Spleen (tissue), 11 donors: ENCODE data around the gene SCRN1. TPM values are rescaled to one million over a fixed set of nuclear protein-coding genes. Genes with fewer than 3 reads are reported as not detected.

Experiments
- DNase-seq: peaks from one replicate; pipeline ENCODE4 v3.0.0-alpha.2; 2020
- H3K27ac ChIP-seq, 8 donors: fragments of 200-600 bp; sonication (generic) in 7 of 8; 1 replicate in 4 of 8; 2 replicates in 4 of 8; pipeline versions ENCODE4 v1.5.0 to v1.8.0; 2016 to 2021; ENCODE audit warnings: inconsistent platforms in 4 of 8, mild to moderate bottlenecking in 4 of 8, moderate library complexity in 1 of 8
- H3K27me3 ChIP-seq, 7 donors: fragments of 200-600 bp; sonication (generic) in 6 of 7; replicated peaks in 1 of 7; 1 replicate in 4 of 7; 2 replicates in 3 of 7; pipeline versions ENCODE4 v1.5.0 to v1.8.0; 2016 to 2021; ENCODE audit warnings: inconsistent platforms in 3 of 7, mild to moderate bottlenecking in 1 of 7
- H3K36me3 ChIP-seq, 6 donors: fragments of 200-600 bp; sonication (generic) in 5 of 6; 1 replicate in 4 of 6; 2 replicates in 2 of 6; pipeline versions ENCODE4 v1.5.0 to v1.8.0; 2016 to 2021; ENCODE audit warnings: inconsistent platforms in 2 of 6
- H3K4me1 ChIP-seq, 6 donors: fragments of 200-600 bp; sonication (generic) in 5 of 6; 1 replicate in 3 of 6; 2 replicates in 3 of 6; pipeline versions ENCODE4 v1.5.0 to v1.8.0; 2016 to 2021; ENCODE audit warnings: inconsistent platforms in 3 of 6
- H3K4me3 ChIP-seq, 8 donors: fragments of 200-600 bp; sonication (generic) in 7 of 8; 1 replicate in 4 of 8; 2 replicates in 4 of 8; pipeline versions ENCODE4 v1.5.0 to v1.8.0; 2016 to 2021; ENCODE audit warnings: inconsistent platforms in 4 of 8, mild to moderate bottlenecking in 4 of 8, moderate library complexity in 2 of 8
- H3K9me3 ChIP-seq, 8 donors: fragments of 200-600 bp; sonication (generic) in 7 of 8; 1 replicate in 4 of 8; 2 replicates in 4 of 8; pipeline versions ENCODE4 v1.5.0 to v1.8.0; 2016 to 2021; ENCODE audit warnings: inconsistent platforms in 4 of 8
- CTCF ChIP-seq, 11 experiments: fragments of 200-600 bp in 7 of 11; fragments of 450-650 bp in 4 of 11; sonication (generic) in 4 of 11; IDR thresholded peaks in 8 of 11; conservative IDR thresholded peaks in 3 of 11; 1 replicate in 7 of 11; 2 replicates in 4 of 11; pipeline versions ENCODE4 v1.4.0 to v1.8.0; 2016 to 2021; ENCODE audit warnings: antibody characterized with exemption in 11 of 11, inconsistent platforms in 4 of 11, mild to moderate bottlenecking in 1 of 11
- POLR2A ChIP-seq, 3 donors: fragments of 450-650 bp; IDR thresholded peaks; one replicate each; pipeline ENCODE4 v1.5.1; 2017; ENCODE audit warnings: antibody characterized with exemption in 3 of 3, mild to moderate bottlenecking in 1 of 3
- POLR2AphosphoS5 ChIP-seq, 3 donors: sonication (generic); formaldehyde crosslinking; IDR thresholded peaks; one replicate each; pipeline ENCODE4 v1.5.1; 2017; ENCODE audit warnings: antibody characterized with exemption in 3 of 3
- WGBS, 5 donors: extraction: QIAGEN DNeasy Blood & Tissue Kit in 3 of 5; methylation state at CpG; one replicate each; pipeline versions ENCODE4 v1.1.5 to v1.1.7; 2013 to 2018; 5-methylcytosine and 5-hydroxymethylcytosine counted together
- intact Hi-C: fragments of 100-400 bp; cut with DNase I; formaldehyde crosslinking; loops from one replicate; pipeline ENCODE4 v1.15.0; 2023; ENCODE audit warnings: low total_unique reads
- polyA plus RNA-seq, 3 donors: library from polyadenylated mRNA; stranded (reverse); fragments of 200-250 nt; gene quantifications; one replicate each; pipeline ENCODE4 v1.2.1, GENCODE V29; 2013
- total RNA-seq, 7 donors: library from RNA; depleted of rRNA in 3 of 7; stranded (reverse); fragments of >200 nt in 3 of 7; fragmentation: NEBNext Ultra II Directional in 4 of 7; extraction: Animal tissue kit (Norgen Biotek cat#: 25700) in 4 of 7; gene quantifications; one replicate each; pipeline versions ENCODE4 v1.1.0 to v1.2.1, GENCODE V29; 2016 to 2021
- donor health status: healthy with polysubstance abuse.
- donor health status: DM: no; HTN: no; CAD: no; lungs with moderate emphysema.
- donor health status: DM: no; HTN: no; CAD: no.
- donor health status: Bipolar disorder and iron deficiency.
- donor health status: healthy.
- donor health status: DM: no; HTN: no; CAD: no.
- donor health status: DM: yes; HTN: yes; CAD: no.

SCRN1 gene
- total and polyA plus RNA-seq, 10 donors: 5.4 to 27.8 (median 16.4) TPM

- TF ChIP-seq CTCF (IDR thresholded peaks at IDR 0.05 in 8 of 11, conservative IDR thresholded peaks at IDR 0.05 in 3 of 11) (no peak), POLR2AphosphoS5 (IDR thresholded peaks at IDR 0.05) (no peak), POLR2A (IDR thresholded peaks at IDR 0.05) (no peak)
- intact Hi-C loops: no loop called here
- H3K27me3 ChIP-seq: peaks cover 0 to 4% (median 0%) of the 10 kb centered on the region in 7 donors
- peaks cover 0 to 2% (median 0%) of the 10 kb centered on the region in 6 donors for H3K4me1 ChIP-seq
- no peak overlapping the region for H3K27ac ChIP-seq
- 86 to 95% (median 92%) methylated on average over 6 to 8 of the region's 8 CpGs for WGBS, 5 donors
- H3K36me3 ChIP-seq: peaks cover 0 to 58% (median 11%) of the 10 kb centered on the region in 6 donors
- no peak overlapping the region for H3K4me3 ChIP-seq
- peaks cover 0 to 9% (median 0%) of the 10 kb centered on the region in 8 donors for H3K9me3 ChIP-seq
- no peak for DNase-seq
Observed at GRCh38 chr7:29950480-29950879, 39.1 kb downstream of the SCRN1 start.

GRCh38 chr7:29948587-29948986 lies 41.0 kb downstream of the SCRN1 start:
- DNase-seq: no peak
- TF ChIP-seq POLR2A (IDR thresholded peaks at IDR 0.05): no peak
- TF ChIP-seq CTCF (IDR thresholded peaks at IDR 0.05 in 8 of 11, conservative IDR thresholded peaks at IDR 0.05 in 3 of 11): no peak
- TF ChIP-seq POLR2AphosphoS5 (IDR thresholded peaks at IDR 0.05): no peak
- Histone ChIP-seq H3K4me1 (no peaks in the 10 kb centered on the region), H3K27me3 (peaks cover 0 to 4% (median 0%) of the 10 kb centered on the region in 7 donors), H3K9me3 (peaks cover 0 to 9% (median 0%) of the 10 kb centered on the region in 8 donors), H3K36me3 (peaks cover 0 to 61% (median 11%) of the 10 kb centered on the region in 6 donors), H3K27ac (no peak overlapping the region), H3K4me3 (no peak overlapping the region)
- intact Hi-C loops: loop anchor here (10.0 kb wide), 1 partner anchor 116 kb away; no protein-coding TSS in a partner anchor
- 79 to 93% (median 88%) methylated on average over 2 of the region's 2 CpGs for WGBS, 5 donors

- WGBS, 5 donors: 77 to 91% (median 84%) methylated on average over 5 of the region's 5 CpGs
- Histone ChIP-seq H3K4me1 (no peaks in the 10 kb centered on the region), H3K4me3 (no peak overlapping the region), H3K36me3 (peaks cover 0 to 67% (median 10%) of the 10 kb centered on the region in 6 donors), H3K27ac (no peak overlapping the region), H3K9me3 (peaks cover 0 to 9% (median 0%) of the 10 kb centered on the region in 8 donors), H3K27me3 (peaks cover 0 to 4% (median 0%) of the 10 kb centered on the region in 7 donors)
- intact Hi-C loops: loop anchor here (10.0 kb wide), 1 partner anchor 118 kb away; no protein-coding TSS in a partner anchor
- no peak for DNase-seq
- TF ChIP-seq POLR2AphosphoS5 (IDR thresholded peaks at IDR 0.05): peak in 1 of 3 donors; percentile 35
- TF ChIP-seq POLR2A (IDR thresholded peaks at IDR 0.05): no peak
- TF ChIP-seq CTCF (IDR thresholded peaks at IDR 0.05 in 8 of 11, conservative IDR thresholded peaks at IDR 0.05 in 3 of 11): peak in 7 of 11 experiments; percentile 8 to 43 (median 25)
Observed at GRCh38 chr7:29946428-29947186, 43.0 kb downstream of the SCRN1 start.

GRCh38 chr7:29945259-29945809 lies 44.3 kb downstream of the SCRN1 start:
- no peak for TF ChIP-seq CTCF (IDR thresholded peaks at IDR 0.05 in 8 of 11, conservative IDR thresholded peaks at IDR 0.05 in 3 of 11)
- no peak for TF ChIP-seq POLR2A (IDR thresholded peaks at IDR 0.05)
- no peak for TF ChIP-seq POLR2AphosphoS5 (IDR thresholded peaks at IDR 0.05)
- WGBS, 5 donors: 90 to 97% (median 95%) methylated on average over 4 of the region's 4 CpGs
- intact Hi-C loops: loop anchor here (10.0 kb wide), 1 partner anchor 119 kb away; no protein-coding TSS in a partner anchor
- no peak for DNase-seq
- H3K4me1 ChIP-seq: no peaks in the 10 kb centered on the region
- peaks cover 0 to 67% (median 7%) of the 10 kb centered on the region in 6 donors for H3K36me3 ChIP-seq
- no peak overlapping the region for H3K27ac ChIP-seq
- peaks cover 0 to 2% (median 0%) of the 10 kb centered on the region in 7 donors for H3K27me3 ChIP-seq
- H3K9me3 ChIP-seq: peaks cover 0 to 1% (median 0%) of the 10 kb centered on the region in 8 donors
- H3K4me3 ChIP-seq: no peak overlapping the region
